Measurements from ENCODE around the gene MIOX.

MIOX gene

GRCh38 chr22:50486561-50487289 lies at the start of gene MIOX:
TSS of gene MIOX (plus strand) at chr22:50486859. CDS start at chr22:50486898, 39 bp downstream.
- DNase-seq = no peak

DNA sequence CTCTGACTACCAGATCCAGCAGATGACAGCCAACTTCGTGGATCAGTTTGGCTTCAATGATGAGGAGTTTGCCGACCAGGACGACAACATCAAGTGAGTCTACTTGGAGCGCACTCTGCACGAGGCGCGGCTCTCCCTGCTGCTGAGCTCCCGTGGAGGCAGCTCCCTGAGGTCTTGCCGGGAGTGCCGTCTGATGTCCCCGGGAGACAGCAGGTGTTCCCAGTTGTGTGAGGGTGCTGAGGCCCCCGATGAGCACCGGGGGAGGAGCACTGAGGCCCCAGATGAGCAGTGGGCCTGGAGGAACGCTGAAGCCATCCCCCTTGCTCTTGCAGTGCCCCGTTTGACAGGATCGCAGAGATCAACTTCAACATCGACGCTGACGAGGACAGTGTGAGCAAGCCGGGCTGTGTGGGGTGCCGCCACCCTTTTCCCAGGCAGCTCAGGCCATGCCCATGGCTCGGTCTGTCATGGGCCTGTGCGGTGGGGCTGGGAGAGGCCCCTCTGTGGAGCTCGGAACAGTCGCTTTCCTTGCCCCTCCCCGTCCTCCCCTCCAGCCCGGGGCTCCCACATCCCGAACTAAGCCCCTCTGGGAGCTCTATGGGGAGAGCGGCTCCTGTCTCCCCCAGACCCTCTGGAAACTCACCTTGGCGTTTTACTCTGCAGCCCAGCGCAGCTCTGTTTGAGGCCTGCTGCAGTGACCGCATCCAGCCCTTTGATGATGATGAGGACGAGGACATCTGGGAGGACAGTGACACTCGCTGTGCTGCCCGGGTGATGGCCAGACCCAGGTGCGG lies 49.0 kb upstream of the MIOX start:
- DNase-seq = no peak

- no peak for DNase-seq
These were observed 48.1 kb upstream of the MIOX start for GRCh38 chr22:50438305-50439275.

- DNase-seq = no peak
These were observed 47.3 kb upstream of the MIOX start for GRCh38 chr22:50439314-50439870.

- DNase-seq = no peak
These were observed 46.8 kb upstream of the MIOX start for GRCh38 chr22:50439871-50440331.

- DNase-seq = no peak
These were observed 46.0 kb upstream of the MIOX start for GRCh38 chr22:50440544-50441249.

DNA sequence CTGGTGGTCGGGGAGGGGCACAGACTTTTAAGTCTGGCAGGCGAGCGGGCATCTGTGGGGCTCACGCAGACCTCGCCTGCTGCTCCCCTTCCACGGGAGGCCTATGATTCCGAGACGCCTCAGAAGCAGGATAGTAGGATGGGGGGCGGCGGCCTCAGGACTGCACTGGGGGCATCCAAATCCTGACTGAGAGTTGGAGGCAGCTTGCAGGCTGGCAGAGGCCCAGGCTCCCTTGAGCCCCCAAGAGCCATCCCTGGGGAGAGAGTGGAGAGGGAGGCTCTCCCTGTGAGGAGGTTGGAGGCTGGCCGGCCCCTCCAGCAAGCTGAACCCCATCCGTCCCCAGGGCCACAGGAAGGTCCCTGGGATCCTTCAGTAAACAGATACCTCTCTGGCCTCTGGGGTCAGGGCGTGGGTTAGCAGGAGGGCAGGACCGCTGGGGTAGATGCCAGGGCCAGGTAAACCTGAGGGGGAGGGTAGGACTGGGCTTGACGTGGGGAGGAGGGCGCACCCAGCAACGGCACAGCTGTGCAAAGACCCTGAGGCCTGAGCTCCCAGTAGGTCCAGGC lies 45.1 kb upstream of the MIOX start:
- no peak for DNase-seq

DNA sequence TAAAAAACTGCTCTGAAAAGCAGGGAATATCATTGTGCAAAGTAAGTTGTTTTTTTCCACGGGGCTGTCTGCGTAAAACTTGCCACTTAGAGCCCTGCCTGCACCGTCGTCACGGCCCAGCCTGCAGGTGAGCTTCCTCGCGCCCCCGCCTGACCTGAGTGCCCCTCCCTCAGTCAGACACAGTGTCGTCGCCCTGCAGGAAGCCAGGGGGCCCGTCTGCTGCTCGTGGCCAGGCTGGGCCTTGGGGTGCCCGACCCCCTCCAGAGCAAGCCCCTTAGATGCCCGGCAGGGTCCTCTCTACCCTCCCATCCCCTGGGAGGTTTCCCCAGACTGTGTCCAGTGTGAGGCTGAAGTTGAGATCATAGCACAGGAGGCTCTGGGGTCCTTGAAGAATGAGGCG lies 43.5 kb upstream of the MIOX start:
- DNase-seq = no peak

GRCh38 chr22:50443801-50444625 lies 42.6 kb upstream of the MIOX start:
- DNase-seq = no peak

GRCh38 chr22:50444663-50445062 lies 42.0 kb upstream of the MIOX start:
- no peak for DNase-seq

- DNase-seq = peak; percentile 46
These were observed 41.4 kb upstream of the MIOX start for GRCh38 chr22:50445071-50445879.

- no peak for DNase-seq
These were observed 40.6 kb upstream of the MIOX start for GRCh38 chr22:50445880-50446707.

DNA sequence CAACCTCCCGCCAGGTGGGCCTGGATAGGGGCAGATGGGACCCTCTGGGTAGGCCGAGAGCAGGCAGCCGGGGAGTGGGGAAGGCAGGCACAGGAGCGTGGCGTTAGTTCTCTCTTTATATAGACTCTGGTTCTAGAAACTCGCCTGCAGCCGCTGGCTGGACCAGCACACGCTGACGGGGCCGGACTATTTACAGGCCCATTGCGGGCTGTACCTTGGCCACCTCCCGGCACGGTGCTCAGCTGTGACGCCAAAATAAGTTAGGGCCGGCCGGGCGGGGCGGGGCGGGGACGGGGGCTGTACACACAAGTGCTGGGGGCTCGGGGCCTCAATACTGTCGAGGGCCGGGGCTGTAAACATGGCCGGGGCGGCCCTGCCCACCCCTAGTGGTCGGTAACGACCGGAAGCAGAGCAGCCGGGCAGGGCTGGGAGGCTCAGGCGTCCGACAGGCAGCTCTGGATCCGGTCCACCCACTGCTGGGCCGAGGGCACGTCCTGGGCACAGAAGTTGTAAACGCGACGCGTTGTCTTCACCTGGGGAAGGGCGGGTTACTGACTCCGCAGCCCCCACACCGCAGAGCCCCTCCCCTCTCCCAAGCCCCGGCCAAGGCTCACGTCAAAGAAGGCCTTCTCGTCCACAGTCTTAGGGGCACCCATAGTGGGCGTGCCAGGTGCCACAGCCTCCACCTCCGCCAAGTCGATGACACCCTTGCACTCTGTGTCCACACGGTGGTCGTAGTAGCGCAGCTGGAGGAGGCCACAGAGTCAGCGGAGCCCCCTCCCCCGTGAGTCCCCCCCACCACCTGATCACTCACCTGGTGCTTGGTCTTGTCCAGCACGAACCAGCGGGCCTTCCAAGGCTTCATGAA lies 39.7 kb upstream of the MIOX start:
- no peak for DNase-seq

DNA sequence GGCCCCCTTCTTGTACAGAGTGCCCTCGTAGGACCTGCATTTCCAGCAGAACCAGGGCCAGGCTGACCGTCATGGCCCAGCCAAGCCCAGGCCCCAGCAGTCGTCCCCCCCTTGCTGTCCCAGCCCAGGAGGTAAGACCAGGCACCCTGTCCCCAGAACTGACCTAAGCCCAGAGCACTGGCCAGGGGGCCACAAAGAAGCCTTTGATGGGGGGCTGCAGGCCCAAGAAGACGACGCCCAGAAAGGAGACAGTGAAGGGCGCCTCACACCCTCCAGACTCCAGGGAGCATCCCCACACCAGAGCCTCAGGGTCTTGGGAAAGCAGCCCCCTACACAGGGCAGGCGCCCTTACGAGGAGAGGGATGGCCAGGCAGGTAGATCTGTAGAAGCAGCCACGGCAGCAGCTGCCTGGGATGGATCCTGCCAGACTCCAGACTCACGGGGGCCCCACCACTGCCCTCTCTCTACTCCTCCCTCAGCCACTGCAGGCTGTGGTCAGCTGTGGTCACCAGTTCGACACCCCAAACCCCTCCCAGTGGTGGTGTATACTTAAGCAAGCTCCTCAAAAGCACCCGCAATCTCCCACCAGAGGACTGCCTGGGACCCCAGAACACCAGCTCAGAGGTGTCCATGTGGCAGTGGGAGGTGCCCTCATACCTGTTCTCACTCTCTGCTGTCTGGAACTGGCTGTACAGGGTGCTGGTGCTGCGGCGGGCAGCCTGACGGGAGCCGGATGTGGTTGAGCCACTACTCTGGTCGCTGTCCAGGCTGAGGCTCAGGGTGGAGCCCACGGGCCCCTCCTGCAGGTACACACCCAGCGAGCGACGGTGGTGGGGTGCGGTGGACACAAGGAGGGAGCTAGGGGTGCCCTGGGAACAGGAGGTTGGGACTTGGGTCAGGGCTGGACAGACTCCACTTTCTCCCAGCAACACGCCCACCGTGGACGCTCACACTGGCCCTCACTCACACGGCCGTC lies 38.8 kb upstream of the MIOX start:
- DNase-seq = no peak

- no peak for DNase-seq
These were observed 34.0 kb upstream of the MIOX start for GRCh38 chr22:50452649-50453048.

GRCh38 chr22:50454556-50455075 lies 32.0 kb upstream of the MIOX start:
- no peak for DNase-seq

Data from CD4-positive, alpha-beta T cell treated with Interleukin-4 for 4 hours (primary cell).